Neural cell (in vitro differentiated cells): Measurements from ENCODE around the gene PALD1. TPM values are rescaled to one million over a fixed set of nuclear protein-coding genes. Genes with fewer than 3 reads are reported as not detected.

ENCODE experiments used
- H2AFZ ChIP-seq: fragments of 200-600, 300-800 bp; sonication (generic), shearing (Covaris generic); 2 replicates; pipeline ENCODE4 v1.6.0; 2014; ENCODE audit warnings: low read depth, mild to moderate bottlenecking, antibody characterized with exemption, low read length, moderate library complexity
- H3F3A ChIP-seq: fragments of 200-600 bp; shearing (Covaris generic); 2 replicates; pipeline ENCODE4 v1.6.1; 2016; ENCODE audit warnings: mild to moderate bottlenecking, moderate library complexity, mixed read lengths, antibody characterized with exemption, low read length; ENCODE audit not compliant: insufficient read depth, poor library complexity, severe bottlenecking
- H3K27ac ChIP-seq: fragments of 200-600, 300-800 bp; sonication (generic), shearing (Covaris generic); 2 replicates; pipeline ENCODE4 v1.5.1; 2014; ENCODE audit warnings: mild to moderate bottlenecking, low read length, moderate library complexity
- H3K27me3 ChIP-seq: fragments of 300-800, 200-600 bp; sonication (generic), shearing (Covaris generic); 2 replicates; pipeline ENCODE4 v1.6.0; 2014; ENCODE audit warnings: mild to moderate bottlenecking, low read depth, low read length, moderate library complexity; ENCODE audit not compliant: insufficient read depth
- H3K36me3 ChIP-seq: fragments of 300-800, 200-600 bp; sonication (generic), shearing (Covaris generic); 2 replicates; pipeline ENCODE4 v1.5.1; 2014; ENCODE audit warnings: mild to moderate bottlenecking, antibody characterized with exemption, low read length, moderate library complexity; ENCODE audit not compliant: insufficient read depth
- H3K4me2 ChIP-seq: fragments of 300-800, 200-600 bp; sonication (generic), shearing (Covaris generic); 2 replicates; pipeline ENCODE4 v1.6.0; 2014; ENCODE audit warnings: mild to moderate bottlenecking, low read length
- H3K4me3 ChIP-seq: fragments of 300-800, 200-600 bp; sonication (generic), shearing (Covaris generic); 2 replicates; pipeline ENCODE4 v1.5.1; 2014; ENCODE audit warnings: mild to moderate bottlenecking, low read length, moderate library complexity
- H3K79me2 ChIP-seq: fragments of 200-600 bp; shearing (Covaris generic); replicated peaks from 2 replicates; pipeline ENCODE4 v1.6.0; 2014; ENCODE audit warnings: mild to moderate bottlenecking, low read length, moderate library complexity; ENCODE audit not compliant: insufficient read depth
- H3K9ac ChIP-seq: fragments of 300-800, 200-600 bp; sonication (generic), shearing (Covaris generic); 2 replicates; pipeline ENCODE4 v1.6.1; 2016; ENCODE audit warnings: mild to moderate bottlenecking, low read length, mixed read lengths
- H3K9me2 ChIP-seq: fragments of 200-600 bp; shearing (Covaris generic); 2 replicates; pipeline ENCODE4 v1.6.1; 2016; ENCODE audit warnings: mild to moderate bottlenecking, low read length, mixed read lengths; ENCODE audit not compliant: insufficient read depth
- H3K9me3 ChIP-seq: fragments of 200-600, 300-800 bp; sonication (generic), shearing (Covaris generic); 2 replicates; pipeline ENCODE4 v1.6.1; 2016; ENCODE audit warnings: mild to moderate bottlenecking, mixed run types, low read length, moderate library complexity, mixed read lengths
- H4K20me1 ChIP-seq: fragments of 200-600 bp; shearing (Covaris generic); 2 replicates; pipeline ENCODE4 v1.6.1; 2016; ENCODE audit warnings: mild to moderate bottlenecking, mixed run types; ENCODE audit not compliant: insufficient read depth
- EP300 ChIP-seq: fragments of 450-650 bp; conservative IDR thresholded peaks from 2 replicates; pipeline ENCODE4 v1.6.1; 2014; ENCODE audit warnings: antibody characterized with exemption, mild to moderate bottlenecking, moderate library complexity; ENCODE audit not compliant: poor library complexity, severe bottlenecking
- EZH2 ChIP-seq: fragments of 200-600, 300-800 bp; shearing (Covaris generic), sonication (generic); IDR thresholded peaks from 2 replicates; pipeline ENCODE4 v1.6.1; 2014; ENCODE audit warnings: antibody characterized with exemption, low read length, borderline replicate concordance, mild to moderate bottlenecking; ENCODE audit not compliant: insufficient read depth, poor library complexity, severe bottlenecking
- MXI1 ChIP-seq: fragments of 450-650 bp; conservative IDR thresholded peaks from 2 replicates; pipeline ENCODE4 v1.6.1; 2014; ENCODE audit warnings: antibody characterized with exemption, mild to moderate bottlenecking; ENCODE audit not compliant: poor library complexity, severe bottlenecking
- POLR2AphosphoS5 ChIP-seq: IDR thresholded peaks from 2 replicates; pipeline ENCODE4 v1.6.1; 2012
- RAD21 ChIP-seq: fragments of 450-650 bp; conservative IDR thresholded peaks from 2 replicates; pipeline ENCODE4 v1.6.1; 2014; ENCODE audit warnings: antibody characterized with exemption, mild to moderate bottlenecking, moderate library complexity
- REST ChIP-seq: IDR thresholded peaks from 2 replicates; pipeline ENCODE4 v1.6.1; 2012; ENCODE audit warnings: borderline replicate concordance
- SMC3 ChIP-seq: fragments of 450-650 bp; conservative IDR thresholded peaks from 2 replicates; pipeline ENCODE4 v1.6.1; 2014; ENCODE audit warnings: antibody characterized with exemption, mild to moderate bottlenecking, moderate library complexity; ENCODE audit not compliant: poor library complexity
- TAF1 ChIP-seq: IDR thresholded peaks from 2 replicates; pipeline ENCODE4 v1.6.1; 2012; ENCODE audit warnings: low read depth
- polyA plus RNA-seq: library from polyadenylated mRNA; depleted of rRNA; stranded (reverse); fragments of >200 nt; gene quantifications from 2 replicates; pipeline ENCODE4 v1.2.3, GENCODE V29; 2014
- TF ChIP-seq, protein P1 (sequence below): fragments of 450-650 bp; IDR thresholded peaks from 2 replicates; pipeline ENCODE4 v1.5.1; 2014; ENCODE audit warnings: antibody characterized with exemption, mild to moderate bottlenecking, moderate library complexity; ENCODE audit not compliant: poor library complexity, severe bottlenecking

PALD1 gene
- polyA plus RNA-seq, 1 donor from 2014 or later = 1.1 TPM

- no peak overlapping the region for H2AFZ ChIP-seq
- H3K9ac ChIP-seq = no peak overlapping the region
- H3K27me3 ChIP-seq = no peaks in the 10 kb centered on the region
- no peaks in the 10 kb centered on the region for H3K9me3 ChIP-seq
- no peak overlapping the region for H3K27ac ChIP-seq
- H3K79me2 ChIP-seq = no peaks in the 10 kb centered on the region
- no peak overlapping the region for H3K4me3 ChIP-seq
- no peaks in the 10 kb centered on the region for H3K9me2 ChIP-seq
- no peaks in the 10 kb centered on the region for H3F3A ChIP-seq
- no peak for TF ChIP-seq RAD21
- TF ChIP-seq REST = no peak
- no peak for TF ChIP-seq EP300
- TF ChIP-seq, protein P1, sequence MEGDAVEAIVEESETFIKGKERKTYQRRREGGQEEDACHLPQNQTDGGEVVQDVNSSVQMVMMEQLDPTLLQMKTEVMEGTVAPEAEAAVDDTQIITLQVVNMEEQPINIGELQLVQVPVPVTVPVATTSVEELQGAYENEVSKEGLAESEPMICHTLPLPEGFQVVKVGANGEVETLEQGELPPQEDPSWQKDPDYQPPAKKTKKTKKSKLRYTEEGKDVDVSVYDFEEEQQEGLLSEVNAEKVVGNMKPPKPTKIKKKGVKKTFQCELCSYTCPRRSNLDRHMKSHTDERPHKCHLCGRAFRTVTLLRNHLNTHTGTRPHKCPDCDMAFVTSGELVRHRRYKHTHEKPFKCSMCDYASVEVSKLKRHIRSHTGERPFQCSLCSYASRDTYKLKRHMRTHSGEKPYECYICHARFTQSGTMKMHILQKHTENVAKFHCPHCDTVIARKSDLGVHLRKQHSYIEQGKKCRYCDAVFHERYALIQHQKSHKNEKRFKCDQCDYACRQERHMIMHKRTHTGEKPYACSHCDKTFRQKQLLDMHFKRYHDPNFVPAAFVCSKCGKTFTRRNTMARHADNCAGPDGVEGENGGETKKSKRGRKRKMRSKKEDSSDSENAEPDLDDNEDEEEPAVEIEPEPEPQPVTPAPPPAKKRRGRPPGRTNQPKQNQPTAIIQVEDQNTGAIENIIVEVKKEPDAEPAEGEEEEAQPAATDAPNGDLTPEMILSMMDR = no peak
- TF ChIP-seq TAF1 = no peak
- TF ChIP-seq EZH2 = no peak
- no peak for TF ChIP-seq MXI1
- no peaks in the 10 kb centered on the region for H4K20me1 ChIP-seq
- no peaks in the 10 kb centered on the region for H3K36me3 ChIP-seq
- no peak overlapping the region for H3K4me2 ChIP-seq
These were observed 18.6 kb downstream of the PALD1 start for GRCh38 chr10:70497120-70497545.

DNA sequence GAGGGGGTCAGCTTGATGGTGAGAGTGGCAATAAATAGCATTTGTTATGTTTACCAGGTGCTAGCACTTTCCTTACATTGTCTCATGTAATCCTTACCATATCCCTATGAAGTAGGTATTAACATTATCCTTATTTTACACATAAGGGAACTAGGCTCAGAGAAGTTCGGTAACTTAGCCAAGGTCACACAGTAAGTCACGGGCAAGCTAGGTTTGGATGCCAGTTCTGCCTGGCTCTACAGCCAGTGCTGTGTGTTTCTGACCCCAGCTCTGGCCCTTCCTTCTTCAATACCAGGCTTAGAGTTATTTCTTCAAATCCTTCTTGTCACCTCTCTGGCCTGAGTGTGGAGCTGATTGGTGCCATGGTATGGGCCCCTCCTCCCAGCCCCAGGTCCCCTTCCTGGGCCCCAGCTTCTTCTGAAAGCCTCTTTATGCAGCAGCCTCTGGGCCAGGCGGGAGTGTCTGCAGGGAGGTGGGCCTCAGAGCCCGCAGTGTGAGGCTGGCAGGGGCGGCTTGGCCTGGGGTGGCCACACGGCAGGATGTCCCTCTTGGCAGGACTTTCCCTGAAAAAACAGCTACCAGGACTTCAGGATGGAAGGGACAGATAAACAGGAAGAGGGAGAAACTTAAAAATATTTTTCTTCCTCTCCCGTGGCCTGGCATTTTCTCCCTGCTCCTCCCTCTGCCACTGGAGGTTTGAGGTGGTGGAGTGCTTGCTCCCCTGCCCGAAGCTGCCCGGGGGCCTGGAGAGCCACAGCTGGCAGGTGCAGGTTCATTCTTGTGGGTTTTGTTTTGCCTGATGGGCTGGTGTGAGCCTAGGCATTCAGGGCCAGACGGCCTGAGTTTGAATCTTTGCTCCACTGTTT, 20.6 kb downstream of the PALD1 start:
- Histone ChIP-seq H3K9ac (no peak overlapping the region), H3K4me3 (no peak overlapping the region), H4K20me1 (no peaks in the 10 kb centered on the region), H3K36me3 (no peaks in the 10 kb centered on the region), H3K9me3 (no peaks in the 10 kb centered on the region), H3K79me2 (no peaks in the 10 kb centered on the region), H3K9me2 (no peaks in the 10 kb centered on the region), H3K27me3 (no peaks in the 10 kb centered on the region), H3F3A (no peaks in the 10 kb centered on the region), H3K4me2 (no peak overlapping the region), H3K27ac (no peak overlapping the region), H2AFZ (no peak overlapping the region)
- no peak for TF ChIP-seq POLR2AphosphoS5
- TF ChIP-seq RAD21 = no peak
- TF ChIP-seq EZH2 = no peak
- TF ChIP-seq MXI1 = no peak
- no peak for TF ChIP-seq REST
- no peak for TF ChIP-seq TAF1
- TF ChIP-seq, protein P1 = no peak
- no peak for TF ChIP-seq EP300
- TF ChIP-seq SMC3 = no peak
